RPMI7951 (cell line): ENCODE data around the gene BTBD9. TPM values are rescaled to one million over a fixed set of nuclear protein-coding genes. Genes with fewer than 3 reads are reported as not detected.
A peak's percentile ranks its signal among the peaks of the same experiment; 100 is the strongest.

Source experiments
- DNase-seq: peaks from one replicate; pipeline ENCODE4 v3.0.0-alpha.2; 2012; ENCODE audit warnings: low read depth
- total RNA-seq: library from RNA; depleted of rRNA; stranded (reverse); fragments of >200 nt; shearing (Covaris generic); gene quantifications from 2 replicates; pipeline ENCODE4 v1.2.3, GENCODE V29; 2014

The BTBD9 gene
- total RNA-seq, 1 experiment from 2014 or later, result 2.8 TPM

DNA sequence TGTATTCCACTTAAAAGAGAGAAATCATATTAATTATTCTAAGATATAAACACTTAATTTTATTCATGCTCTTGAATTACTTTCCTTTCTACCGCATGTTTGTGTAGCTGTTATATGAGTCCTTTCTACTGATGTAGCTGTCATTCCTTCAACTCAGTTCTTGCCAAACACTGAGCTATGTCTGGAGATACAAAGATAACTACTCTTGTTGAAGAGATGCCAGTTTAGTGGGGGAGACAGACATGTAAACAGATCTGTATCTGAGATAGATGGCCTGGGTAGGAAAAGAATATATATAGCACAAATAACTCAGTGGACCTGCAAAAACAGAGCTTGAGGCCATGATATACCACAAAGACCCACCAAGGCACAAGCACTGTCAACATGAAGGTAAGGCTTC is 157.3 kb downstream of the BTBD9 start:
- DNase-seq, result peak; percentile 55

DNA sequence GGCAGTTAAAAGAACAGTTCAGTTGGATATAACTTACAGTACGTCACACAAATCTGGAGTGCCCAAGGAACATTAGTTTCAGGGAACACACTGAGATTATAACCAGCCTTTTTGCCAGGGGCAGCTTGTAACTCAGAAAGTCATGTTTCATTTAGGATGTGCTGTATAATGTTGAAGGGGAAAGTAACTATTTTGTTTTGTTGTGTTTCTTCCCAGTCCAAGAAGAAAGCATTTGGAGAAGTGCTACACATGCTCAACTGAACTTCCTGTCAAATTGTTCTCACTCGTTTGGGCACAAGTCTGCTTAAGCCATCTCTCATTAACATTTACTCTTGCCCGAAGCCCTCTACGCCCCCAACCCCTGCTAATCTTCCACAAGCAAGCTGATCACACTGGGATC is 157.9 kb downstream of the BTBD9 start:
- DNase-seq, result no peak

DNA sequence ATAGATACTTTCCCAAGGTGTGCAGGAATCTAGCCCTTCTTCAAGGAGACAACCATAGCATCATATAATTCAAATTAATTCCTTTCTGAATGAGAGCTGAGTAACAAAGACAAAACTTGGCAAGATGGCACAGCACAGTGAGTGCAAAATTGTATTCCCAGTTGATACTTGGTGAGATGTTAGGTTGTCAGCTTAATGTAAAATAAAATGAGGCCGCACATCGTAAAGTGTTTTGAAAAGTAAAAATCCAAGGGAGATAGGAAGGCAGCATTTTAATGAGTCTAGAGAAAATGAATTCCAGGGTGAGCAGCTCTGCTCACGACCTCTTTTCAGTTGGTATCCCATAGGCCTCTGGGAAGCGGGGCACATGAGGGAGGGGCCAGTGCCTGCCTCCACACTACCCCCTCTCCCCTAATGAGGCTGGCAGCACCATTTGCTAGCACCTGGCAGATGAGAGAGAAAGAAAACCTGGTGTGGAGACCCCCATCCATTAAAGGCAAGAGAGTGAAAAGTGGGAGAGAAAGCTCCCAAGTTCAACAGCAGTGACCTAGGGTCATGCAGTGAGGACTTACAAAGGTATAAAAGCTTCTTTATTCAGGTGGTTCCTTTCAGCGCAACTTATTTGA is 158.4 kb downstream of the BTBD9 start:
- DNase-seq, result no peak

DNA sequence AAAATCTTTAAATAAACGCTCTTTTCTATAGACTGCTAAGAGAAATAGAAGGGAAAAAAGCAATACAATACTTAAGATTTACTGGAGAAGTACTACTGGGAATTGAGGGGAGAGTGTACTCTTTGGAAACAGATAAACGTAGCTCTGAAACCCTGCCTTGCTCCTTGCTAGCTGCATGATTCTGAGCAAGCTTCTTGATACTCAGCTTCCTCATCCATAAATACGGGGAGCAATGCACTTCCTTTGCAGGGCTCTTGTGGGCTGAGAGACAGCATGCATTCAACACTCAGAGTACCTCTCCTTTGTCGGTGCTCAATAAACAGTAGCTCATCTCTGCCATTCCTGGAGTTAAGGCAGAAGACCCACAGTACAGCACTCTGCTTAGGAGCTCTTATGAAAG is 159.7 kb downstream of the BTBD9 start:
- DNase-seq, result no peak

DNA sequence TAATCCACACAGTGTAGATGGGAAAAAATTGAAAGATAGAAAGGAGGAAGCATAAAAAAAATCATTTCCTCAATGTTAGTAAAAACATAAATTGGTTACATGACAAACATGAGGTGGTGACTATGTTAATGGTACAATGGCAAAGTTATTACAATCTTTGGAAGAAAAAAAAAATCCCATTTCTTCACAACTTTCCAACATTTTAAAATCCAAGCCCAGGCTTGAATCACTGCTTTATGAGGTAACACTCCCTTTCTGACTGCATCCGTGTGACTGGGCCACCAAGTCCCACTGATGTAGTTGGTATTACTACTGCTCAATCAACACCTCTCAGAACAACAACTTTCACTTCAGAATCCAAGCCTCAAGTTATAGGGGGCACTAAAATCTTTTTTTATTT is 160.4 kb downstream of the BTBD9 start:
- no peak for DNase-seq

DNA sequence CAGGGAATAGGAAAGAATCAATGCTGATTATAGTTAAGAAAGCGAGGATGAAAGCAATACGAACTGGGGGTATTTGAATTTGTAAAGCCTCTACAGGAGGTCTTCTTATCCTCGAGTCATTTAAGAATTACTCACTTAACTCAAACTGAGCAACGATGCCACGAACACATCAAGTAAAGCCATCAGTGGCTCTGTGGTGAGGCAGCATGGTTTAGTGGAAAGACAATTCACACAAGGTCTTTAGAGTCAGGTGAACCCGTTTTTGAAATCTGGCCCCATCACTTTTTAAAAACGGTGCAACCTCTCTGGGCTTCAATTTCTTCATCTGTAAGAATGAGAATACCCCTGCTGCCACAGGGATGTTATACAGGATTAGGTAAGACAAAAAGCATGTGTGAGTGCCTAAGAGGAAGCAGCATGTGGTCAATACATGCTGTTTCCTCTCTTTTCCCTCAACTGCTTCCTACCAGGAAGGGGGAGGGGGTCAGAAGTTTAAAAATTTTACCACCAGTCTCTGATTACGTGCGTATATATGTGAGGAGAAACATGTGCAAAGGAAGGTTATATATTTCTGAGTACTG is 162.0 kb downstream of the BTBD9 start:
- DNase-seq, result no peak

DNA sequence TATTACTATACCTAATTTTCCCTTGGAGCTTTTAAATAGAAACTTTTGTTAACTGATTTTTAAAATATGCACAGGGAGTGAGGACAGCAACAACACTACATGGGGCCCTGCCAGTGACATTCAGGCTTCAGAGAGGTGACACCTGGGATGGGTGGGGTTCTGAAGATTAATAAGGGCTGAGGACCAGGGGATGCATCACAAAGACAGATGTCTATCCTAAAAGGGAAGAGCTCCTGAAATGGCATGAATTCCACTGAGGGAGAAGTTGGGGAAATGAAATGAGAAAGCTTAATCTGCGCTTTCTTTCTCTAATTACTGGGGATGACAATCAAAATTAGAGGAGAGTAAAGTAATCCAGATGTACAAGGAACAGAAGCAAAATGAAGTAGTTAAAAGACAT is 162.8 kb downstream of the BTBD9 start:
- no peak for DNase-seq

DNA sequence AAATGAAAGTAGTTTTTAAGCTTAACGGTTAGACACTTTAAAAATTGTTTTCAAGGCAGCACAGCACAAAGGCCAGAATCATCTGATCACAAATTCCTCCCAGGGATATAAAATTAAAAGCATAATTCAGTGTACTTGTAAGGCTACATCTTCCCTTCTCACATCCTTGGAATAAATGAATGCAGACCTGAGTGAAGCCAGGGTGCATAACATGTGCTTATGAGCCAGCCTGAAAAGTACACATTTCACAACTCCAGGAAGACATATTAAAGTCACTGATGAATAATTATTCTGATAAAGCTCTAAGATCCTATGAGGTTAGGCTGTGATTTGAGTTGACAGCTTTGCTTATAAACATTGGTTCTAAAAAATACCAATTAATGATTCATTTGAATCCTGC is 163.6 kb downstream of the BTBD9 start:
- DNase-seq, result no peak

DNA sequence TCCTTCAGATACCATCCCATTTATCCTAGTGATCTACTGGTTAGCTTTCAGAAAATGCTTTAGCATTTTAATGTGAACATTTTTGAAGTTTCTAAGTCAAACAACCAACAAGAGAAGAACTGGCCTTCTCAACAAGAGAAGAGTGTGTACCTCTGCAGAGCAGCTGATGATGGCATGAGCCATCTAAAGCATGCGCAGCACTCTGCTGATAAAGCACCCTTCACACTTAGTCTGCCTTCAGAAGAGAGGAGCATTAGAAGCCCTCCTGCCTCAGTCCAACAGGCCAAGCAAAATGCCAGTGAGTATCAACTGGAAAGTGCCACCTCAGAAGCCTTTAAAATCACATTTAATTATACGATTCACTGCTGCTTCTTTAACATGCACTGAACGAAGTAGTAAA is 169.2 kb downstream of the BTBD9 start:
- DNase-seq, result no peak

DNA sequence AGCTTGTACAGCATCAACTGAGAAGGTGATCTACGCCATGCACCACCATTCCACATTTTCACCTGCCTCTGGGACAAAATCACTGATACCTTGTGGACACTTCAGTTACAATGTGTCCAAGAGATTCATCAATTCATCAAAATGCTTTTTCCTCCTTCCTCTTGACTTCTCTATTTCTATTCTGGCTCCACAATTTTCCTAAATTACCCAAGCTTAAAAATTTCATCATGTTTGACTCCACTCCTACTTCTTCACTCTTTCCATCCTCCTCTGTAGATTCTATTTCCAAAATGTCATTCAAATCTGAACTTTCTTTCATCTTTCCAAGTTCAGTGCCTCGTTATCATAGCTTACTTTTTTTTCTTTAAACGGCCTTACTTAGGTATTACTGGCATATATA is 172.2 kb downstream of the BTBD9 start:
- DNase-seq, result no peak

DNA sequence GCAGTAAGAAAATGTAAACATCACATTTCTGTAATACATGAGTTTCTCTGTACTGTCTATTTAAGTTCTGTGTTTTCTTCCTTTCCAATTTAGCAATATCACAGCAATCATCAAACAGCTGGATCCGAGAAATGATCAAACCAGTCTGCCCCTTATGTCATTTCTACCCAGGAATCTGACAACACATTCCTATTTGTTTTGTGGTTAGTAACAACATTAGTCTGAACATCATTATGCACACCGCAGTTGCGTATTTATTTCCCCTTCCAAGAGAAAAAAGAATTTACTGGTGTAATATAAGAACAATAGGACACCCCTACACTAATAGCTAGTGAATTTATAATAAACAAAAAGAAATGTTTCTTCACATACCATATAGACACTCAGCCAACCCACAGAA is 179.5 kb downstream of the BTBD9 start:
- no peak for DNase-seq

DNA sequence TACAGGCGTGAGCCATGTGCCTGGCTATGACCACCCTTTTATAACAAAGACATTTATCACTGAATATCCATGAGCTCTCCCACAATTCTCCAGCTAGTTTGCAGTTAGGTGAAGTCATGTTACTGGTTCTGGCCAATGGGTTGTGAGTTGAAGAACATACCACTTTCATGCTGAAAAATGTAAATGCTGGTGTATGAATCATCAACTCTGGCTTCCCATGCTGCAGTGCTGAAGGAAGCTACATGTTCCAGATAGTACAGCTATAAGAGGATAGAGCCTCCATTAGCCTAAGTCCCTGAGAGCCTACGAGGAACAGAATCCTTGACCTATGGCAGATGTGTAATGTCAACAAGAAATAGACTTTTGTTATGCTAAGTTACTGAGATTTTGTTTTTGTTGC is 180.4 kb downstream of the BTBD9 start:
- peak; percentile 7 for DNase-seq

DNA sequence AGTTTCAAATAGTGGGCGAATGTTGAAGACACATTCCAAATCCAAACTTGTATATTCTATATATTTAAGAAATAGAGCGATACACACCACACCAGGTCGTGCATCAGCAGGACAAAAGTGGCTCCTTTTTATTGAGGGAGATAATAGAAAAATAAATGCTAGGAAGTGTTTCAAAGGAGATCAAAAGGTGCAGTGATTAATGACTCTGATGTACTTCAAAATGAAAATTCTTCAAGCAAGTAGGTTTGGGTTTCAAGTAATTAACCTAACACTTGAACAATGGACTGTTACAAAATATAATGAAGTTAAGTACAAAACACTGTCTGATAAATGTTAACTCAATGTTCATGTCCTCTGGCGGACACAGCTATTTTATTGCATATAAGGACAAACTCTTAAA is 185.9 kb downstream of the BTBD9 start:
- no peak for DNase-seq

DNA sequence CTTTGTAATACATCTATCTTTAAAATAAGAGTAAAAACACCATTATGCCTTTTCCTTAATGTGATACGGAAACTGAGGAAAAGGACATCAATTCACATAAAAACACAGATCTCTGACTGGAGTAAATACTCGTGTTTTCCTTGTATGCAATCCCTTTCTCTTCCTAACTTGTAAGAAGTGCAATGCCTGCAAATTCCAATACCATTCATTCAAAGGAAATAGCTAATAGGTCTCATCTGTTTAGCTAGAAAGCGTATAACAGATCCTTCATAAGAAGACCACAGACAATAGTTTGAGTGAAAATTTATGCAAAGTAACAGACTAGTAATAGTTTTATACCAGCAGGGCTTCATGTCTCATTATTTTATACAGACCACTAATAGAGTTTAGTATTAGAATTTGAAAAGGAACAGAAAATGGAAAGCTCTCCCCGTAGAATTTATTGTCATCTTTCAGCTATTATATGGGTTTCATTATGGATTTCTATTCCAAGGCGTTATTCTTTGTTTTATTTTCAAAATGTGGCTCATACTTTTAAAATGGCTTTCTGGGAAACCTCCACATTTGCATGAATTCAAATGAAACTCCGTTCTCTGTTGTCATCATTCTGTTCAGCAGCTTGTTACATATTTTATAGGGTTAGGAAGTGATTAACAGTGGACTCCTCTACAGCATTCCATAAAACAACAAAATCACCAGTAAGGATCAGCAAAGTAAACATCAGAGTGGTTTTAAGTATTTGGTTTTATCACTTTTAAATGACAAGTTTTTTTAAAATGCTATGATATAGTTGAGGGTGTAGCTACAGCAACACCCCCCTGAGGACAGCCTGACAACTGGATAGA is 186.7 kb downstream of the BTBD9 start:
- no peak for DNase-seq

DNA sequence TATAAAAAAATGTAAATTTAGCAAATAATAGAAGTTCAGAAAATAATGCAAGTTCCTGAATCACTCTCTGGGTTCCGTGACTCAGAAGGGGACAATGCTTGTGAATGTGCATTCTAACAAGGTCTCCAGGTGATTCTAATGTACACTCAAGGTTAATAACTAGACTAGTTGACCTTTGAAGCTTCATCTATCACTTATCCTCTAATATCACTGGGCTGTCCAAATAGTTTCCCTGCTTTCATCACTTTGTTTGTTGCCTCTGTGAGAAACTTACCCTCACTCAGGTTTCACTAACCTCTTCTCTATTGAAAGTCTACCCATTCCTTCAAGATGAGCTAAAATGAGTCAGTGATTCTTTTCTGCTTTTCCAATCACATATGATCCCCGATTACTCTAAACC is 189.0 kb downstream of the BTBD9 start:
- no peak for DNase-seq

DNA sequence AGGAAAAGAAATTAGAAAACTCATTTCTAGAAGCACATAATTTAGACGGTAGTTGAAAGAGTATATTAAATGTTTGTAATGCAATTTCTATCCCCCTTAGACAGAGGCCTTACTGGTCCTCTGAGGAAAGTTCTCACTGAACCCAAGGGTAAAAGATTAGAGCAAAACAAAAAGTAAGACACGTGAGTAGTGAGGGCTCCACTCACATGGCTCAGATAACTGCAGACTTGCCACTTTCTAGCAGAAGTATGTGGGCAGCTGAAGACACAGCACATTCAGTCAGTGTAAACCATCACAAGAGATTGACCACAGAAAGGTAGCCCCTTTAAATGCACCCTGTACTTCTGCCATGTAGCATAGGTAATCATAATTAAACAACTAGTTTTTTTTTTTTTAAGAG is 193.8 kb downstream of the BTBD9 start:
- DNase-seq, result no peak

DNA sequence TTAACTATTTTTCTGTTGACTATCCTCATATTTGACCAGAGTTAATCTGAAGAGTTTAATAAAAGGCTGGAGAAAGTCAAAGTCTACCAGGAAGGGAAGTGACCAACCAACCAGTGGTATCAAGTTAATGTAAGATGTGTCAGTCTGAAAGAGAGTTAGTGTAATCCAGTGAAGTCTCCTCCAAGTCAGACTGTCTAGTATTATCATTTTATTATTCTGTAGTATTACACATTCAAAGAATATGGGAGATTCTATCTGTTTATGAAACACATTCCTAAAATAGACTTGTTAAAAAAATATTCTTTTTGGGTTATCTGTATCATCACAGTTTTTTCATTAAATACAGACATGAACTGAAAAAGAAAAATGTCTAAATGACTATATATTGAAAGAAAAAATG is 194.4 kb downstream of the BTBD9 start:
- DNase-seq, result no peak

DNA sequence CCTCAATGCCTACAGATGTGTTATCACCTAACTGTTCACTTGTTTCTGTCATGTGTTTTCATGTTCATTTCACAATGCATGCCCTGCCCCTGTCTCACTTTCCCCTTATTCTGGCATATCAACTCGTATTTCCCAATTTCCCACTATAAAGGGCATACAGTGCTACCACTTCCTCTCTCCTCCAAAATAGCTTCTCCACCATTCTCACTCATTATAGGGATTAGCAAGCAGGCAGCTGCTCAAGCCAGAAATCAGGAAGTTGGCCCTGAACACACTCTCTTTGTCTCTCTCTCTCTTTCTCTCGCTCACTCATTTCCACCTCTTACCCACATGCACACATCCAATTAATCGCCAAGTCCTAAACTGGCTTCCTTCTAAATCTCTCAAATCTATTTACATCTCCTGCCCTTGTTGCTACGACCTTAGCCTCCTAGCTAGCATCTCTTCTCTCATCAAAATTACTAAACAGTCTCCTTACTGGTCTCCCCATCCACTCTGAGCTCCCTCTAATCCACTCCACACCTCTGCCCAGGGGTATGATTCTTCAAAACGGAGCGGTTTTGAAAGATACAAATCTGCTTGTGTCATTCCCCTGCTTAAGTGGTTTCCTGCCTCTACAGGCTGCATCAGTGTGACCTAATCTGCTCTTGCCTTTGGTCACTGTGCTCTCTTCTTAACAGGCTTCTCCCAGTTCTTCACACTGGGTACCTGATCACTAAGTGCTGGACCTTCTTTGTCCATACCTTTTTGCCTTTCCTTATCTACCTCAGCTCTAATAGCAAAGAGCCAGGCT is 196.2 kb downstream of the BTBD9 start:
- DNase-seq, result peak; percentile 22

DNA sequence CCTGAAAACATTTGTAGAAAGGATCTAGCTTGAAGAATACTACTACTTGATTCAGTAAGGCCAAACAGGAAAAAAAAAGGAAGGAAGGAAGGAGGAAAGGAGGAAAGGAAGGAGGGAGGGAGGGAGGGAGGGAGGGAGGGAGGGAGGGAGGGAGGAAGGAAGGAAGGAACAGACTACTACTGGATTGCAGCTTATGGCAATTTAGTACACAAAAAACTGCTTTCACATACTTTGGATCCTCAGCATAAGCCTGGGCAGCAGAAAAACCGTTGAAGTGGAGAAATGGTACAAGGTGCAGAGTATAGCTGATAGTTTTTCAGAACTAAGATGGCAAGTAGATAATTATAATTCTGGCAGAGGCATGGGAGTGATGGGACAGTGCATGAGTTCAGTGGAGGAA is 201.6 kb downstream of the BTBD9 start:
- DNase-seq, result no peak

DNA sequence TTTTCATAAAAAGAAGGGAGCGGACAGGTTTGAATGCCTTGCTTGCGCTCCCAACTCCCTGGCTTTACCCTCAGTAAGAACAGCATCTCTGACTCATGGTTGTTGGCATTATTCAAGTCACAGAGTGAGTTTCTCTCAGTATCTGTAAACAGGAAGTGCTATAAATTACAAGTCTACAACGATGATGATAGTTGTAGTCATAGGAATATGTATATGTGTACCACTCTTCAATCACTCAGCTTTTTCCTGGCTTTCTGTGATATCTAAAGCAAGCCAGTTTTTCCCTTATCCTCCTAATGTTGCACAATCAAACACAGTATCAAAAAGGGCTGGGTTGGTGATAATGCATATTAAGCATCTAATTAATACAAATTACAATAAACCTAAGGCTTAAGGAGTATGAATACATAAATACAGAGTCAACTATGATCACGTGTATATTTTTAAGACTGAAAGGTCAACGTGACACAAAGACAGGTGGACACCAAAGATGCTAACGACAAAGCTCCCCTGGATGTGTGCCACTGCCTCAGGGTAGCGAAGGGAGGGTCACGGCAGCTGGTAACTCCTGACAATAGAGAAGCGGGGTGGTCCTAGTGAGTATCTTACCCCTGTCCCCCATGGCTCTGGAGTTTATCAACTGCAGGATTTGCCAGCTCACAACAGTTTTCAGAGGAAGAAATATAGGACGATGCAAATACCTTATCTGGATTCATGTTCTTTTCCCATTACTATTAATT is 202.8 kb downstream of the BTBD9 start:
- peak; percentile 23 for DNase-seq

DNA sequence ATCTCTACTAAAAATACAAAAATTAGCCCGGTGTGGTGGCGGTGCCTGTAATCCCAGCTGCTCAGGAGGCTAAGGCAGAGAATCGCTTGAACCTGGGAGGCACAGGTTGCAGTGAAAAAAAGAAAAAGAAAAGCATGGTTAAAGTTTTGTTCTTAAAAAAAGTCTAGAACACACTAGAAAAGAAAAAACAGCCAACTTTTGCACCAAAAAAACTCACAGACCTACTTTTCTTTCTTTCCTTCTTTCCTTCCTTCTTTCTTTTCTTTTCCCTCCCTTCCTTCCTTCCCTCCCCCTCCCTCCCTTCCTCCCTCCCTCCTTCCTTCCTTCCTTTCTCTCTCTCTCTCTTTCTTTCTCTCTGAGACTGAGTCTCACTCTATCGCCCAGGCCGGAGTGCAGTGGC is 204.4 kb downstream of the BTBD9 start:
- DNase-seq, result no peak

DNA sequence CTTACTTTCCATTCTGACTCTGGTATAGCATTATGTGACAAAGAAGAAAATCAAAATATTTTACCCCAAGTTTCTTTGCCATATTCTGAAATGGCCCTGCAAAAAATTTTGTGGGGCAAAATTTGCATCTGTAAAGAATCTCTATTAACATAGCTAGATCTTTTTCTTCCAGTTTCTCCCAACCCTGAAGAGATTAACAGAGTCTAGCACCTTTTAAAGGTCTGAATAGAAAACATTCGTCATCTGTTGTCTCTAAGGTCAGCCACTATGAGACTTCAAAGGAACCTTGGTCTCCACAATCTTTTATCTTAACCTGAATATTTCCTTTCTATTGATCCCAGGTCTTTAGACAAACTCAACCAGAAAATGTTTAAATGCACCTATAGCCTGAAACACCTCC is 205.7 kb downstream of the BTBD9 start:
- no peak for DNase-seq
